Right lobe of liver (tissue), 4 donors: Measurements from ENCODE around the gene MUC5B.

Experiments used
- CTCF ChIP-seq, 4 donors: fragments of 200-600 bp in 3 of 4; fragments of 450-650 bp in 1 of 4; IDR thresholded peaks; one replicate each; pipeline versions ENCODE4 v1.5.1 to v1.8.0; 2016 to 2022; ENCODE audit warnings: antibody characterized with exemption in 4 of 4, mild to moderate bottlenecking in 2 of 4
- POLR2A ChIP-seq: fragments of 450-650 bp; IDR thresholded peaks from one replicate; pipeline ENCODE4 v1.6.1; 2017; ENCODE audit warnings: antibody characterized with exemption, mild to moderate bottlenecking
- donor health status: DM: no; HTN: no; CAD: no.
- donor health status: DM: no; HTN: no; CAD: no.
- donor health status: DM: no; HTN: yes; CAD: no.

- TF ChIP-seq POLR2A (no peak), CTCF (IDR thresholded peaks at IDR 0.05) (no peak)
Measured at GRCh38 chr11:1206391-1207271, 16.2 kb upstream of the MUC5B start.
